NCI-H82 treated with DMSO at 0.1 percent for 48 hours (cell line): ENCODE data around the gene MT1E.
A peak's percentile ranks its signal among the peaks of the same experiment; 100 is the strongest.
"Not testable (repeated sequence)": the region's sequence is repeated elsewhere in the genome, so short reads cannot be mapped to it uniquely, and the experiment has no call there.

ENCODE experiments used
- DNase-seq: peaks from one replicate; lab custom pipeline; 2025; ENCODE audit not compliant: unreplicated experiment; lab: John Stamatoyannopoulos, UW

Gene MT1E

GRCh38 chr16:56625140-56625942 is at the start of gene MT1E:
Gene MT1E (plus strand): TSS chr16:56625781. CDS start chr16:56625852, 71 bp downstream.
- DNase-seq, result no peak

GRCh38 chr16:56576585-56577299 is 48.8 kb upstream of the MT1E start:
- peak; percentile 30 for DNase-seq

GRCh38 chr16:56577300-56577625 is 48.3 kb upstream of the MT1E start:
- DNase-seq, result no peak

DNA sequence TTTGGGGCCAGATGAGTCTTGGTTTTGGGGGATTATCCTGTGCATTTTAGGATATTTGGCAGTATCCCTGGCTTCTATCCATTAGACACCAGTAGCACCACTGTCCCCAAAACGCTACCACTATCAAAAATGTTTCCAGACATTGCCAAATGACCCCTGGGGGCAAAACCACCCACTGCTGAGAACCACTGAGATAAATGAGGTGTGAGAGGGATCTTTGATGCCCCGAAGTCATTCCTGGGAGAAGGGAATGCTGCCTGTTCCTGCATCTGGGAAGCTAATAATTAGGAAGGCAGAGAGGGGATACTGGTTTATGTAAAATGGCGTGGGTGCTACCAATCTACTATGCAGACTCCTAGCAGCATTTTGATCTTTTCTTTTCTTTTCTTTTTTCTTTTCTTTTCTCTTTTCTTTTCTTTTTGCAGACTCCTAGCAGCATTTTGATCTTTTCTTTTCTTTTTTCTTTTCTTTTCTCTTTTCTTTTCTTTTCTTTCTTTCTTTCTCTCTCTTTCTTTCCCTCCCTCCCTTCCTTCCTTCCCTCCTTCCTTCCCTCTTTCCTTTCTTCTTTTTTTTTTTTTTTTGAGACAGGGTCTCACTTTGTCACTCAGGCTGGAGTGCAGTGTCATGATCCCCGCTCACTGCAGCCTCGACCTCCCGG is 45.1 kb upstream of the MT1E start:
- no peak for DNase-seq

DNA sequence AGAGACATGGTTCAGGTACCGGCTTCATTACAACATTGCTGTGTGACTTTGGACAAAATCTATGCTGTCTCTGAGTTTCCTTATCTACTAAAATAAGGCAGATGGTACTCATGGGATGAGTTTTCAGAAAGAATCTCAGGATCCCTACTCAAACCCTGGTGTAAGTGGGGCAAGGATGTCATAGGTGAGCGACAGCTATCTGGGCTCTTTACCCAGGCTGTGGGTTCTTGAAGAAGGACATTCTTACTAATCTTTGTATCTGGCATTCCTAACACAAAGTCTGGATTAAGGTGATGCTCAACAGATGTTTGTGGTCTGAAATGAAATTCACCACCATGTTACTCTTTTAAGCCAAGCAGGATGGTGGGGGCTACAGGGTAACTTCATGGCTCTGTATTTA is 42.7 kb upstream of the MT1E start:
- not testable (repeated sequence) for DNase-seq

GRCh38 chr16:56583351-56584168 is 42.0 kb upstream of the MT1E start:
- no peak for DNase-seq

DNA sequence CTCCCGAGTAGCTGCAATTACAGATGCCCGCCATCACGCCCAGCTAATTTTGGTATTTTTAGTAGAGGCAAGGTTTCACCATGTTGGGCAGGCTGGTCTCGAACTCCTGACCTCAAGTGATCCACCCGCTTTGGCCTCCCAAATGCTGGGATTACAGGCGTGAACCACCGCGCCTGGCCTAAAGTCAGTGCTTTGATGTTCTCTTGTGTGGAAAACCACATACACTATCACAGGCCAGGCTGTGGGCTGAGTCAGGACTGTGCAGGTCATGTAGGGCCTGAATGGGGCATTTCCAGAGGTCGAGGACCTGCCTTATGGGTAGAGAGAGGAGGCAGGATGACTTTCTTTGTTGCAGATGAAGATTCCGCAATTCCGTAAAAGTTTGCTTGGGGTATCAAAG is 41.3 kb upstream of the MT1E start:
- DNase-seq, result no peak

- DNase-seq, result no peak
These were observed 36.8 kb upstream of the MT1E start for GRCh38 chr16:56588781-56589140.

- no peak for DNase-seq
These were observed 36.2 kb upstream of the MT1E start, which contains the start of gene MT3 for GRCh38 chr16:56589141-56590039. Gene MT3 (plus strand): TSS chr16:56589528. CDS start chr16:56589591, 63 bp downstream.

DNA sequence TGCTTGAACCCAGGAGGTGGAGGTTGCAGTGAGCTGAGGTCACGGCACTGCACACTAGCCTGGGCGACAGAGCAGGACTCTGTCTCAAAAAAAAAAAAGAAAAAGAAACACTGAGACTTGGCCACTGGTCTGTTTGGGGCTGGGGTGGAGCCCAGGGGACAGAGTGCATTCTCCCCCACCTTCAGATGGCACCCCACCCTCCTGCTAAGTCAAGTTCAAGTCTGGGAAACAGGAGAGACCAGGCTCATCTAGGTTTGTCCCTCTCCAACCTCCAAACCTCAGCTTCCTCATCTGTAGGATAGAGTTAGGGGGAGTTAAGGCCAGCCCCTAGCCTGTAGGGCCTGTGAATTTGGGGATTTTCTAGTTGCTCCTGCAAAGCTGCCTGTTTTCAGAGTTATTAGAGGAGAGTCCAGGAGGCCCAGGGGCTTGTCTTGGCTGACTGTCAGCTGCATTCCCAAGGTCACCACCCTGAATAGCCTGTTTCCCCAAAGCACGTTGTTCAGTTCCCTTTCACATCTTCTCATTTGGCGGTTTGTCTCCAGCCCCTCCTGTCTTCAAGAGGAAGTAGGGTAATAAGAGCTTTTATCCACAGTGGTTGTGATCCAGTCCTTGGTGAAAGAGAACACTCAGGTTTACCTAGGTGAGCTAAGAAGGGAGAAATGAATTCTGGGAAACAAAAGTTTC is 34.1 kb upstream of the MT1E start:
- no peak for DNase-seq

DNA sequence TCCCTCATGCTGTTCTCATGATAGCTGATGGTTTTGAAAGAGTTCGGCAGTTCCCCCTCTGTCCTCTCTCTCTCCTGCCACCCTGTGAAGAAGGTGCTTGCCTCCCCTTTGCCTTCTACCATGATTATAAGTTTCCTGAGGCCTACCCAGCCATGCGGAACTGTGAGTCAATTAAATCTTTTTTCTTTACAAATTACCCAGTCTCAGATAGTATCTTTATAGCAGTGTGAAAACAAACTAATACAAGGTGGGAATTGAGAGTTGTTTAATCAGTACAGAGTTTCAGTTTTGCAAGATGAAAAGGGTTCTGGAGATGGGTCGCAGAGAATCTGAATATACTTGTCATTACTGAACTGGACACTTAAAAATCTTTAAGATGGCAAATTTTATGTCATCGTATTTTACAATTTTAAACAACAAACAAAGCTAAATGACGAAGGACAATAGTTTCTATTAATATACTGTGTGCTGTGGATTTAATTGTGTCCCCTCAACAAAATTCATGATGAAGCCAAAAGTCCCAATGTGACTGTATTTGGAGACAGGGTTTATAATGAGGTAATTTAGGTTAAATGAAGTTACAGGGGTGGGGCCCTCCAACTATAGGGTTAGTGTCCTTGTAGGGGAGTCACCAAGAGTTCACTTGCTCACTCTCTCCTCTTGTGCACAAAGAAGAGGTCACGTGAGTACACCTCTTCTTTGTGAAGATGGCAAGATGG is 31.8 kb upstream of the MT1E start:
- DNase-seq, result no peak

DNA sequence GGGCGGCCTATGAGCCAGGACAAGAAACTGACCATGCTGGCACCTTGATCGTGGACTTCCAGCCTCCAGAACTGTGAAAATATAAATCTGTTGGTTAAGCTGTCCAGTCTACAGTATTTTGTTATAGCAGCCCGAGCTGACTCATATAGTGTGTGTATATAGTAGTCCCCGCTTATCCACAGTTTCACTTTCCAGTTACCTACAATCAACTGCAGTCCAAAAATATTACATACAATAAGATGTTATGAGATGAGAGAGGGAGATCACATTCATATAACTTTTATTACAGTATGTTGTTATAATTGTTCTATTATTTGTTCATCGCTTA is 31.3 kb upstream of the MT1E start:
- DNase-seq, result no peak

GRCh38 chr16:56600398-56600999 is 25.1 kb upstream of the MT1E start:
- no peak for DNase-seq

DNA sequence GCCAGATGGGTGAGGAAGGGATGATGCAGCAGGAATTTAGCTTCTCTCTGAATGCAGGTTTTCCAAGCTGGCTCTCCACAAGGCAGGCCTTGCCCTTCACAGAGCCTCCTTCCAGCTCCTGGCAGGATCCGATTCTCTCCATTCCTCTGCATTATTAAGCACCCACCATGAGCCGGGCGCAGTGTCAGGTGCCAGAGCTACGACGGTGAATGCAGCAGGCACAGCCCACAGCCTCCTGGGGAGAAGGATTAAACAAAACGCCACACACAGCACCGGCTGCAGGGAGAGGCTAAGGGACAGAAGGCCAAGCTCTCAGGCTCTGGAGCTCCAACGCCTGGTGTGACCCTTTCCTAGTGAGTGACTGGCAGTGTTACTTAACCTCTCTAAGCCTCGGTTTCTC is 24.3 kb upstream of the MT1E start:
- no peak for DNase-seq

DNA sequence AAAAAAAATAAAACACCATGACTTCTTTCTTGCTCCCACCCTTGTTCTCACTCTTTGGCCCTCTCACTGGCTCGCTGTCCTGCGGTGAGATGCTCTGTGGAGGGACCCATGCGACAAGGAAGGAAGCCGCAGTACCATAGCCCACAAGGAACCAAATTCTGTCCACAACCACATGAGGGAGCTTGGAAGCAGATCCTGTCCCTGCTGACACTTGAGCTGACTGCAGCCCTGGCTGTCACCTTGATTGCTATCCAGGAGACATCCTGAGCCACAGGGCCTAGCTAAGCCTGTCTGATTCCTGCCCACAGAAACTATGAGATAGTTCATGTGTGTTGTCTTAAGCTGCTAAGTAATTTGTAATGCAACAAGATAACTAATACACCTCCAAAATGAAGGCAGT is 22.0 kb upstream of the MT1E start:
- DNase-seq, result no peak

DNA sequence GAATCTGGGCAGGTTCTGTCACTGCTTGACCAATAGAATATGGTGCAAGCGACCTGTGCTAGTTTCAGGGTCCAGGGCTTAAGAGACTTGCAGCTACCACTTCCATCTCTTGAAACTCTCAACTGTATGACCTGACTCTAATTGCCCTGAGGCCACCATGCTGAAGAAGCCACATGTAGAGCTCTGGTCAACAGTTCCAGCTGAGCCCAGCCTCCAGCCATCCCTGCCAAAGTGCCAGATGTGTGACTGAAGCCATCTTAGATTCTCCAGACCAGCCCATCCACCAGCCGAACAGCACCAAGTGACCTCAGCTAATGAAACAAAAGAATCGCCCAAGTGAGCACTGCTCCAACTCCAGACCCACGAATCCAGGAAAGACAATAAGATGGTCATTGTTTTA is 20.6 kb upstream of the MT1E start:
- DNase-seq, result no peak

- no peak for DNase-seq
These were observed 20.1 kb upstream of the MT1E start for GRCh38 chr16:56605475-56605874.

GRCh38 chr16:56606071-56606475 is 19.5 kb upstream of the MT1E start:
- no peak for DNase-seq
